GM18907 (cell line): Measurements from ENCODE around the gene GNAL.
A peak's percentile ranks its signal among the peaks of the same experiment; 100 is the strongest.
"Not testable (repeated sequence)": the region's sequence is repeated elsewhere in the genome, so short reads cannot be mapped to it uniquely, and the experiment has no call there.

ENCODE experiments used
- ATAC-seq: cut with Tn5 transposase; IDR thresholded peaks from one replicate; pipeline ENCODE4 v1.9.1; 2021; ENCODE audit warnings: mild to moderate bottlenecking, moderate library complexity; ENCODE audit not compliant: unreplicated experiment

The GNAL gene

DNA sequence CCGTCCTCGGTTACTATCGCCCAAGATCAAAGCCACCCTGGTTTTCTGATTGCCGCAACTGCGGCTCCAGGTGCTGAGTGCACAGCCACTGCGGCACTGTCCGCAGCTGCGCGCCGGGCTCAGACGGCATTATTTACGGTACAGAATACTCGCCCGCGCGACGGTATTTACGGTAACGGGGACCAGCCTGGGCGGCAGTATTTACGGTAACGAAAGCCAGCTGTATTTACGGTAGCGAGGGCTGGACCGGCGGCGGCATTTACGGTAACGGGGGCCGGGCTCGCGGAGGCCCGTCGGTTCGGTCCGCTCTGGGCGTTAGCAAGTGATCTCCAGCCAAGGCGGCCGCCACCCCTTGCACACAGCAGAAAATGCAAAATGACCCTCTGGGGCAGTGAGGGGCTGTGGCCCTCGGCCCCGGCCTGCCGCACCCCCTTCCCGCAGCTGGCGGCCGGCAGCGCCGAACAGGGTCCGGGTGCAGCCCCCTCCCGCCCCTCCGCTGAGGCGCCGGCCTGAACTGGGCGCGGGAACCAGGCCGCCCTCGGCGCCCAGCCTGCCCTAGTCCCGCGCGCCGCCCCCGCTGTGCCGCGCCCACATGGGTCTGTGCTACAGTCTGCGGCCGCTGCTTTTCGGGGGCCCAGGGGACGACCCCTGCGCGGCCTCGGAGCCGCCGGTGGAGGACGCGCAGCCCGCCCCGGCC lies at the start of gene GNAL:
TSS of gene GNAL (plus strand) at position 293 of the 697 bp plus-strand sequence. CDS start at position 593, 300 bp downstream.
- peak; percentile 84 for ATAC-seq

- ATAC-seq = not testable (repeated sequence)
These were observed 41.8 kb upstream of the GNAL start for GRCh38 chr18:11647310-11647709.

GRCh38 chr18:11647804-11648203 lies 41.3 kb upstream of the GNAL start:
- ATAC-seq = not testable (repeated sequence)

DNA sequence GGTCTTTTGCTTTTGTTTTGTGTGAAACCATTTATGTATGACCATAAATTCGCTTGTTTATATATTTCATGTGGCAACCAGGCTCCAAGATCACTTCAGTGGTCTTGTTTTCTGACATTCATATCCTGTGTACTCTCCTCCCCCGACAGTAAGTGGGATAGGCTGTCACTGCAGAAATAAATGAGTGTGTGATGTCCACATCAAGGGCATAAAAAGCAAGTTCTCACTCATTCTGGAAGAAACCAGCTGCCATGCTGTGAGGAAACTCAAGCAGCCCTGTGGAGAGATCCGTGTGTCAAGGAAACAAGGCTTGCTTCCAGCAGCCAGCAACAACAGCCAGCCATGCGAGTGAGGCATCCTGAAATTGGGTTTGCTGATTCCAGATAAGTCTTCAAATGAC lies 39.2 kb upstream of the GNAL start:
- ATAC-seq = no peak

DNA sequence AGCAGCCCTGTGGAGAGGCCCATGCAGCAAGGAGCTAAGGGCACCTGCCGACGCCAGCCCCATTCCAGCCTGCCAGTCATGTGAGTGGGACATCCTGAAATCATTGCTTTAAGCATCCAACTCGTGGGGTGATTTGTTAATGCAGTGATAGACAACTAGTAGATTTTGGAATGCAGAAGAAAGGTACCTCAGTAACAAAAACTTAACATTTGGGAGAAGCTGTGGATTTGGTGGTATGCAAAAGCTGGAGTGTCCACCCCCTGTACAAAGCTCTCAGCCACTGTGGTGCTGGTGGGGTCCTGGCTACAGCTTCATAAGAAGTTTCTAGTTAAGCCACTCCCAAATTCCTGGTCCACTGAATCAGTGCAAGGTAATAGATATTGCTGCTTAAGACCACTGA lies 37.2 kb upstream of the GNAL start:
- ATAC-seq = no peak

- no peak for ATAC-seq
These were observed 35.5 kb upstream of the GNAL start for GRCh38 chr18:11653521-11653920.

DNA sequence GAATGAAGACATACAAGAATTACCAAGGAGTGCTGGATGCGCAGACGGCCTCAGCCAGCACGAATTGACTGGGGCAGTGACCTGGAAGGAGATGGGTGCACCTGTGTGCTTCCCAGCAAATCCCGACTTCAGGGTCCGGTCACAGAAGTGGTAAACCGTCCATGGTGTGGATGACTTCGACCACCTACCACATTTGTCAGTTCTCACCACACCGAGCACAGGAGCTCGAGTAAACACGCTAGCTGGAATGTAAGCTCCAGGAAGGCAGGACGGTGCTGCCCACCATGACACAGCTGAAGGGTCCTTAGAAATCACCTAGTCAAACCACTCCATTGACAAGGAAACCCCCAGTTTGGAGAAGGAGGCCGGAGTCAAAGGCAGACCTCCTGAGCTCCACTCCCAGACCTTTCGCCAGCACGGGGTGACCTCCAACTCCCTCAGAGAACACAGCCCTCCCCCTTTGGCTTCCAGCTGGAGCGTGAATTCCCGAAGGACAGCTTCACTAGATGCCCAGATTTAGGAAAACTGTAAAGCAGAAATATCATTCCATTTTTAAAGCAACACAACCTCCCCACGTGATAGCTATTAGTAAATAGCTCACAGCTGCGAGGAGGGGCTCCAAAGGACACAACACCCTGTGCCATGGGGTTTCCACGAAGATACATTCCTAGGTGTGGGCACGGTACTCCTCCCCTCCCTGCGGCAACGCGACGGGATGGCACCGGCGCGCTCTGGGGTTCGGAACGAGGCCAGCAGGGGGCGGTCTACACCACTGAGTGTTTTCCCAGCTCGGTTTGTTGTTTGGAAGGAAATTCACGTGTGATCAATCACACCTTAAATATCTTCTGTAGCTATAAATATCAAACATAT lies 34.1 kb upstream of the GNAL start:
- ATAC-seq = no peak

DNA sequence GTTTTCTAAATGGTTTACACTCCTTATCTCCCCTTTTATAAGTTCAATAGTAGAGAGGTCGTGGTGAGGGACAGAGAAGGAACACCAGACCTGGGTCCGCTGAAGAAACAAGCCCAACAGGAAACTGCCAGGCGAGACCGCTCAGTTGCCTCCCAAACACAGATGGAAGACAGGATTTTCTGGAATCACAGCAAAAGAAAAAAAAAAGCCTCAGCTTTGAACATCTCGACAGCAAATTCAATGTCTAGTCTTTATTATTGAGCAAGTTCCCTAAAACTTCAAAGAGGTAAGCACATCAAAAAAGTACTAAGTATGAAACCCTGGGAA lies 33.5 kb upstream of the GNAL start:
- no peak for ATAC-seq

DNA sequence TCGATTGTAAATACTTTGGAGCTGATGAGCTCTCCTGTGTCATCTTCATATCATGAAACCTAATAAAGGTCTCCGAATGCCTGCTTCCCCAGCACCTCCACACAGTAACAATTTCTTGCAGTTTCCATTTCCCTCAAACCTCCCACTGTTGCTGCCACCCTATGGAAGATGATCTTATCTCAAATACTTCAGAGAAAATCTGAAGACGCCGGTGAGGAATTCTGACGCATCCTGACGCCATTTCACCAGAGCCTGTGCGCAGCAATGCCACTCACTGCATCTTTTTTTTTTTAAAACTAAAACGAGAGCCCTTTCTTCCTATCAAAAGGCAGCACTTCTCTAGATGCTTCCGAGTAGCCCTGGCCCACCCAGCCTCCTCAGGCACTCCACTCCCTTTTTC lies 31.9 kb upstream of the GNAL start:
- ATAC-seq = no peak

- no peak for ATAC-seq
These were observed 31.5 kb upstream of the GNAL start for GRCh38 chr18:11657554-11657953.

DNA sequence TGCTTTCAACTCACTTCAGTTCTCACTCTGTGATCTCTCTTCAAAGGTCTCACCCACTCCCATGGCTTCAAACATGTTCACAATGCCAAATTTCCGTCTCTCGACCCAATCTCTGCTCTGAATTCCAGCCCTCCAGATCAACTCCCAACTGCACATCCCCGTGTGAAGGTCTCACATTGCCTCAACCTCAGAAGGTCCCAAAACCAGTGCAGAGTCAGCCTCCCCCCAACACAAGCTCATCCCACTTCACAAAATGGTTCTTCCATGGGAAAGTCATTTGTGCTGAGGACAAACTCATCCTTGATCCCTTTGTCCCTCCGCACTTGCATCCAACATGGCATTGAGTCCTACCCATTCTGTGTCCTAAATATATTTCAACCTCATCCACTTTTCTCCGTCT lies 31.0 kb upstream of the GNAL start:
- no peak for ATAC-seq

DNA sequence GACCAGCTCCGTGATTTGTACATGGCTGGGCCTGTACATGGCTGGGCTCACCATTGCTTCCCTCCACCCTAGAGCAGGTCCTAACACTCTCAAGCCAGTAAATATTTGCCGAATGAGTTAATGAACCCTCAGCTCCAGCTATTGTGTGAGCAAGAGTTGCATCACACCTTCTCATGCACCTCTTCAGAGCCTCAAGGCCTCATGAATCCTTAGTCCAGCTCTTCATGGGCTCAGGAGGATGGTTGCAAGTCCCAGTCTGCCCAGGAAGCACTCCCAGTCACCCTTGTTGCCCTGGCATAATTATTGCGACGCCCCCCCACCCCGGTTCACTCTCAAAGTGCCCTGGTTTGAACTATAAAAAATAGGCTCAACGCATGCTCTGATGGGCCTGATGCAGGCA lies 30.1 kb upstream of the GNAL start:
- no peak for ATAC-seq

DNA sequence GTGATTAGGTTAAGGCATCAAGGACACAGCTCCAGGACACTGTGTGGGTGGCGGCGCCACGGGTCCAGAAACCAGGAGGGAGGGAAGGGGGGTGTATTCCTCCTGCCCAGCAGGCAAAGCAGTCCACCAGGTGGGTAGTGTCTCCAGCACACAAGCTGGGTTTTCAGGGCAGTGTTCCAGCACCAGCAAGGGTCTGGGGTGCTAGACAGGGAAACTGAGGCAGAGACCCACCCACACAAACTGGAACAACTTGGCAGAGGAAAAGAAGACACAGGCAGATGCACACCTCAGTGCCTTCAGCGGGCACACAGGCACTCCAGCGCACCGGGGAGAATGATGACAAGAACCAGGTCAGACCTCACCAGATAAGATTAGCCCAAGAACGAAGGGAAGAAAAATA lies 28.4 kb upstream of the GNAL start:
- no peak for ATAC-seq

DNA sequence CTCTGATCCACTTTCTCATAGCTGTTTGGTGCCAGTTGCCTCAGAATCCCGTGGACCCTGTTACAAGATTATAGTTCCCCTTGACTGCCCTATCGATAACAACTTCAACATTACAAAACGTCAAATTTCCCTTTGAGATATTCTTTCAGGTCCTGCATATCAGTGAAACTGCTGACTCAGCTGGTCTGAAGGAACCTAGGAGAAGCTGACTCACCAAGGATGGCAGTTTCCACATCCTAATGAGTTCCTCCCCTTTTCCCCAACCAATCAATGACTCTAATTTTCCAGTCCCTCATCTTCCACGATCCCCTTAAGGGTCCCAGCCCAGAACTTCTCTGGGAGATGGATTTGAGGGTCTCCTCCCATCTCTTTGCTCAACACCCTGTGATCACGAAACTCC lies 27.6 kb upstream of the GNAL start:
- no peak for ATAC-seq

- ATAC-seq = no peak
These were observed 25.5 kb upstream of the GNAL start for GRCh38 chr18:11663439-11664029.

GRCh38 chr18:11664286-11664685 lies 24.8 kb upstream of the GNAL start:
- ATAC-seq = no peak

GRCh38 chr18:11665146-11665545 lies 23.9 kb upstream of the GNAL start:
- ATAC-seq = no peak

DNA sequence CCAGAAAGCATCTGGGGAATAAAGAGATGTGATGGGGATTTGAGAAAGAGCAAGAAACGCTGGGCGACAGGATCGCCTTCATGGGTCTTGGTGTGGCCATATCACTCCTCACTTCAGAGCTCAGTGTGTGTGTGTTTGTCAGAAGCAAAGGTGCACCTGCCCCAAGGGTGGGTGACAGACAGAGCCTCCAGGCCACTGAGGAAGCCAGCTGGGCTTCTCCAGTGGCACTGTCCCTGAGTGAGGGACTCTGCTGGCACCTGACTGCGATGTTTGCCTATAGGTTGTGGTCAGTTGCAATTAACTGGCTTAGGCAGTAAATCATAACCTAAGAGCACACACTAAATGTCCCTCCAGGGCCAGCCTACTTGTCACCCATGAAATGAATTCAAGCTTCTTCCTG lies 23.5 kb upstream of the GNAL start:
- ATAC-seq = no peak

- no peak for ATAC-seq
These were observed 22.9 kb upstream of the GNAL start for GRCh38 chr18:11666176-11666575.

DNA sequence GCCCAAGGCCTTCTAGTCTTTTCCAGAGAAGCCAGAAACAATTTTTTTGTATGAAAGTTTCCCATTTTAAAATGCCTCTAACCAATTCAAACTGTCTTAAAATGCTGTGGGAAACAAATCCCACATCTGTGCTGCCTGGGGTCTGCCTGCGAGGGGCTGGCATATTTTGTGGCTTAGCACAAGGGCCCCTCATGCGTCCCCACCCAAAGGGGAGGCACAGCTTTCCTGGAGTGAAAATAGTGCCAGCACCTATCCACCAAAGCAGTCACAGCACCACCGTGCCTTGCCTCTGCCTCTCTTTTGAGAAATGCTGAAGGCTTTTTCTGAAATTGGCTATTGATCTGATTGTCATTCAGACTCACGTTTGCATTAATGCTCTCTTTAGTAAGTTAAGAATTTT lies 22.2 kb upstream of the GNAL start:
- no peak for ATAC-seq

GRCh38 chr18:11667578-11667977 lies 21.5 kb upstream of the GNAL start:
- ATAC-seq = no peak
